ENCODE data around the gene PI16.

DNA sequence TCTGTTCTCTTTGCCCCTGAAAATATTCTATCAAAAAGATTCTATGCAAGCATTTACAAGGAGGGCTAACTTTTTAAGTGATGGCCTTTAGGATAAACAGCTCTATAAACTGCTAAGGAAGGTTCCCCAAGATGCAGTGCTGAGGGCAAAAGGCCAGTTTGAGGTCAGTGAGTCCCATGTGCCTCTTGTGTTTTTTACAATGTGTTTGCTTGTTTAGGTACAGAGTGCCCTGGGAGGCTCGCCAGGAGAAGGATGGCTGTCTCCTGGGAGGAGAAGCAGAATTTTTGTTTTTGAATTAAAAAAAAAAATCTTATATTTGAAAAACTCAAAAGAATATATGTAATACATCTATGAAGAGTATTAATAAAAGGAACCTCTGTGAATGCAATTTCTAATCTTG lies 18.7 kb downstream of the PI16 start:
- no peak for TF ChIP-seq CTCF (conservative IDR thresholded peaks at IDR 0.05; ENCODE audit: low read length)
- no peak for TF ChIP-seq EZH2phosphoT487 (IDR thresholded peaks at IDR 0.05; ENCODE audit: borderline replicate concordance, low read depth, low read length)

Measured in OCI-LY7 (cell line).